ENCODE results near the gene KRTAP1-3.
"Not testable (repeated sequence)": the region's sequence is repeated elsewhere in the genome, so short reads cannot be mapped to it uniquely, and the experiment has no call there.

Gene KRTAP1-3, protein sequence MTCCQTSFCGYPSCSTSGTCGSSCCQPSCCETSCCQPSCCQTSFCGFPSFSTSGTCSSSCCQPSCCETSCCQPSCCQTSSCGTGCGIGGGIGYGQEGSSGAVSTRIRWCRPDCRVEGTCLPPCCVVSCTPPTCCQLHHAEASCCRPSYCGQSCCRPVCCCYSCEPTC

DNA sequence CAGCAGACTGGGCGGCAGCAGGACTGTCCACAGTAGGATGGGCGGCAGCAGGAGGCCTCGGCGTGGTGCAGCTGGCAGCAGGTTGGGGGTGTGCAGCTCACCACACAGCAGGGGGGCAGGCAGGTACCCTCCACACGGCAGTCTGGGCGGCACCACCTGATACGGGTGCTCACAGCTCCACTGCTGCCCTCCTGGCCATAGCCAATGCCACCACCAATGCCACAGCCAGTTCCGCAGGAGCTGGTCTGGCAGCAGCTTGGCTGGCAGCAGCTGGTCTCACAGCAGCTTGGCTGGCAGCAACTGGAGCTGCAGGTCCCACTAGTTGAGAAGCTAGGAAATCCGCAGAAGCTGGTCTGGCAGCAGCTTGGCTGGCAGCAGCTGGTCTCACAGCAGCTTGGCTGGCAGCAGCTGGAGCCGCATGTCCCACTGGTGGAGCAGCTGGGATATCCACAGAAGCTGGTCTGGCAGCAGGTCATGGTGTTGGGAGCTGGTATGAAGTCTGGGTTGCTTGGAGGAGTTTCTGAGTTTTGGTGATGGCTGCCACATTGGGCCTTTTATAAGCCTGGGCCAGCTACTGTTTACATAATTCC lies at the start of gene KRTAP1-3:
Gene KRTAP1-3 (minus strand): TSS at position 529 of the 590 bp plus-strand sequence. CDS start 53 bp downstream, at position 476.
- not testable (repeated sequence) for DNase-seq

DNA sequence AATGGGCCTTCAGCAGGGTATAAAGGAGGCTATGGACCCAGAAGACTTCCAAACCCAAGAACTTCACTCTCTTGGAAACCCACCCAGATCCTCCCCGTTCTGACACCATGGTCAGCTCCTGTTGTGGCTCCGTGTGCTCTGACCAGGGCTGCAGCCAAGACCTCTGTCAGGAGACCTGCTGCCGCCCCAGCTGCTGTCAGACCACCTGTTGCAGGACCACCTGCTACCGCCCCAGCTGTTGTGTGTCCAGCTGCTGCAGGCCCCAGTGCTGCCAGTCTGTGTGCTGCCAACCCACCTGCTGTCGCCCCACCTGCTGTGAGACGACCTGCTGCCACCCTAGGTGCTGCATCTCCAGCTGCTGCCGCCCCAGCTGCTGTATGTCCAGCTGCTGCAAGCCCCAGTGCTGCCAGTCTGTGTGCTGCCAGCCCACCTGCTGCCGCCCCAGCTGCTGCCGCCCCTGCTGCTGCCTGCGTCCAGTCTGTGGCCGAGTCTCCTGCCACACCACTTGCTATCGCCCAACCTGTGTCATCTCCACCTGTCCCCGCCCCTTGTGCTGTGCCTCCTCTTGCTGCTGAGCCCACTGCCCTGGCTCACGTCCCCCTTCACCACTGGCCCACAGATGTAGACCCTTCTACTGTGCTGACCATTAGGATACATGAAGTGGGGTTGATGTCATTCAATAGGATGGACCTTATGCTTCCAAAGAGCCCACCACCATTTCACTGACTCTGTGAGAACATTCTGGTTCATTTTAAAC lies 49.6 kb upstream of the KRTAP1-3 start, which contains the start of gene KRTAP4-7:
Gene KRTAP4-7 (plus strand): TSS at position 51 of the 757 bp plus-strand sequence. CDS start 57 bp downstream, at position 108.
- DNase-seq, result not testable (repeated sequence)

DNA sequence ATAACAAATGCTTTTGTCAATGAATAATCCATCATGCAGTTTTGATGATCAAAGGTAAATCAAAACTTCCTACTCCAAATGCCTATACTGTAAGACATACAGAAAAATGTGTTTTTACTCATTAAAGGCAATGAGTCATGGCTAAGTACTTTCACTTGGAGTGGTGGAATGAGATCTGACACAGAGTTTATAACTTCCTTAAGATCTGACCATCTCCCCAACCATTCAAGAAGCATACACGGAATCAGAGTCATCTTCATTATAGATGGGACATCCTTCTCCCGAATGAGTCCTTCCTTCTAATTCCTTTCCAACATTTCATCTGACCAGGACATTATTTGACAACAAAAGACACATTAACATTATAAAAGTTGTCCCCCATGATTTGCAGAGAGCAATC lies 48.8 kb upstream of the KRTAP1-3 start:
- not testable (repeated sequence) for DNase-seq

DNA sequence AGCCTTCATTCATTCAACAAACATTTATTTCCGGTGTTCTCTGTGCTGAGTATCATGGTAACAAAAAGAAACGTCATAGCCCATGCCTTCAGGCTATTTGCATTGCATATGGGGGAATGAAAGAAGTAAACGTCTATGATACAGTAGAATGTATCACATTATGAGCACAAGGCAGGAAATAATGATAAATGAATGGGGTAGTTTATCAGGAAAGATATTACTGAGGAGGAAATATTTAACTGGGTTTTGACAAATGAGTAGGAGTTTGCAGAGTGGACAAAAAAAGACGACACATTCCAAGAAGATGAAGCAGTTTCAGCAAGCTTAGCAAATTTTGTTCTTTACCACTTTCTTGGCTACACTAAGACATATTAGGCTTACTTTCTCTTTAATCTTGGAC lies 48.0 kb upstream of the KRTAP1-3 start:
- DNase-seq, result no peak

DNA sequence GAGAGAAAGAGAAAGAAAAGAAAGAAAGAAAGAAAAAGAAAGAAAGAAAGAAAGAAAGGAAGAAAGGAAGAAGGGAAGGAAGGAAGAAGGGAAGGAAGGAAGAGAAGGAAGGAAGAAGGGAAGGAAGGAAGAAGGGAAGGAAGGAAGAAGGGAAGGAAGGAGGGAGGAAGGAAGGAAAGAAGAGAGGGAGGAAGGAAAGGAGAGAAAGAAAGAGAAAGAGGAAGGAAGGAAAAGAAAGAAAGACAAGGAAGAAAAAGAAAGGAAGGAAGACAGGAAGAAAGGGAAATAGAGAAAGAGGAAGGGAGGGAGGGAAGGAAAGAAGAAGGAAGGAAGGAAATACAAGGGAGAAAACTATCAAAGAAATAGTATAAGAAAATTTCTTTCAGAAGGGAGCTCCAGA lies 42.1 kb upstream of the KRTAP1-3 start:
- DNase-seq, result no peak

DNA sequence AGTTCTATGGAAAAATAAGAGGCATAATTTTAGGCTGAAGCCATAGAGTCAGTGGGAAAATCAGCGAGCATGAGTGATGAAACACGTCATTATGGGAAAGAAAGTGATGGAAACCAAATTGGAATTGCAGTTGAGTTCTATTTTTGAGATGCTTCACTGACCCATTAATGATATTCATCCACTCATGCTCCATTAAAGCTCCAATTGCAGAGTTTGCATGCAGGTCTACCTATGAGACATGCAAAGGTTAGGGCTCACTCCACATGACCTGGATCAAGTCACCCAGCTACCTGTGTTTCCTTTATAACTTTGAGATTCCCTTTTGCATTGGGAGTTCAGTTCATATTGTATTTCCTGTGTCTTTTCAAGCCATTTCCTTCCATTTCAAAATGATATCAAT lies 39.0 kb upstream of the KRTAP1-3 start:
- no peak for DNase-seq

DNA sequence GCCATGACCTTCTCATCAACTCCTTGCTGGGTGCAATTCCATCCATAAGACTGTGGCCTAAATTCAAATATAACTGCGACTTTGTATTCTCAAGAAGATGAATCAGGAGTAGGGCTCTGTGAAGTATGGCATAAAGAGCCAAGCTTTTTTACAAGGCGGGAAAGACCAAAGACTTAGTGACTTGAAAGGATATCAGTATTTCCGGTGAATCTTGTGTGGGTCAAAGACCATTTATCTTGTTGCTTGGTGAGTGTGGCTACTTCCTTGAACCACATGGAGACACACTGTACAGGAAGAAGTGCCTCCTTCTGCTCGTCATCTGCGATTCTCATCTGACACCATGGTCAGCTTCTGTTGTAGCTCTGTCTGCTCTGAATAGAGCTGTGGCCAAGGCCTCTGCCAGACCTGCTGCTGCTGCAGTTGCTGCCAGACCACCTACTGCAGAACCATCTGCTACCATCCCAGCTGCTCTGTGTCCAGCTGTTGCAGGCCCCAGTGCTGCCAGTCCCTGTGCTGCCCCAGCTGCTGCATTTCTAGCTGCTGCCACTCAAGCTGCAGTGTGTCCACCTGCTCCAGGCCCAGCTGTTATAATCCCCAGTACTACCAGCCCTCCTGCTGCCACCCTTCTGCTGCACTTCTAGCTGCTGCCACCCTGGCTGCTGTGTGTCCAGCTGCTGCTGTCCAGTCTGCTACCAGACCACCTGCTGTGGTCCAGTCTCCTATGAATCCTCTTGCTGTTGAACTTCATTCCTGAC lies 37.1 kb upstream of the KRTAP1-3 start:
- DNase-seq, result no peak

DNA sequence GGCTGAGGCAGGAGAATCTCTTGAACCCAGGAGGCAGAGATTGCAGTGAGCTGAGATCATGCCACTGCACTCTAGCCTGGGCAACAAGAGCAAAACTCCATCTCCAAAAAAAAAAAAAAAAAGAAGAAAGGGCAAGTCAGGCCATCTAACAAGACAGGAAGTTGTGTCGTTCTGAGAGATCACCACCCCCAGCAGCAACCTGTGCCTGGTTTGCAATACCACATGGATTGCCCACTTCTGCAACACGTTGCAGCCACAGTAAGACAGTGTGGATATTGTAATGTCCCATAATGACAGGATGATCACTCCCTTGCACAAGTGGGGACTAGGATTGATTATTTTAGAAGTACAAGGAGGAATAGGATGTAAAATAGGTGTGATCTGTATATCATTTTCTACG lies 34.4 kb upstream of the KRTAP1-3 start:
- DNase-seq, result no peak

DNA sequence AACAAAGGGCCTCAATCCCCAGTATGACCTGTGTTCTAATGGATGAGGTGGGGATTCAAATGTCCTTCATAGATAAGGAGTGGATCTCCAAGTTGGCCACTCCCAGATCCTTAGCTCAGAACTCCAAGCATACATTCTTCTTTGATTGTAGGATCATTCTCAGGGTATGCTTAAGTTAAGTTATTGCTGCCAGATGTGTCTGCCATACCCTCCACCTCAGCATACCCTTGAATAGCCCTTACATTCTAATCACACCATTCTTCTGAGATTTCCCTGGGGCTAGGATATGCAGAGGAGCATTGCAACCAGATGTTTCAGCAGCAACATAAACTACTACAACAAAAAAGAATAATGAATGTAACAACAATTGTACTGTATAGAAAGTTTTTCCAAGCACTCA lies 32.6 kb upstream of the KRTAP1-3 start:
- no peak for DNase-seq

DNA sequence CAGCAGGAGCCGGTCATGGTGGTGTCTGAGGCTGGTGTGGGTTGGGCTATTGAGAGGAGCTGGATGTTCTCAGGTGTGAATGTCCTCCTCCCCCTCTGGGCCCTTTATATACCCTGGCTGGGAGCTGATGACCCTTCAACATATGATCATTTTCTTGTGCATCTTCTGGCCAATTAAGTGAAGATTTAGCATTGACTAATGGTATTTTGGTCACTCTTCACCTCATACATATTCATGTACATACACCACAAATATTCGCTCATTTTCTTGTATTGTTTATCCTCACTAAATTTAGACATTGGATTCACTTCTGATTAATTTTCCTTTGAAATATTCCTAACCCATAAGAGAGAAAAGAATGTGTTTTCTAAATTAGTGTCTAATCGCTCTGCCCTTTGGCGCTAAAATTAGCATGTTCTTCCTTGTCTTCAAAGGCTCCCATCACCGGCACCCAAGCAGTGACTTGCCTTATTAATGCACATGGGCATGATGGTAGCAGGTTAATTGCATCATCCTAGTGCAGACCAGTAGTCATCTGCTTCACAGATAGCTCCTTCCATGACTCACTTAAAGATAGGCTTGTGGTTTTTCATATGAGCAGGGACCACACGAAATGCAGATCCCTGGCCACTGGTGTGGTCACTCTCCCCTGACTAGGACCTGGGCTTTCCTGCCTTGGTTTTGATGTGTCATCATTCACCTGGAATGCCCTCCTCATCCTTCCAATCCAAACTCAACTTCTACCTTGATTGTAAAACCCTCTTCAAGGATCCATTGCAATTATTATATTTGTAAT lies 31.4 kb upstream of the KRTAP1-3 start, which contains the start of gene KRTAP2-4:
Gene KRTAP2-4 (minus strand): TSS at position 51 of the 796 bp plus-strand sequence. CDS start 34 bp downstream, at position 17.
- DNase-seq, result no peak

DNA sequence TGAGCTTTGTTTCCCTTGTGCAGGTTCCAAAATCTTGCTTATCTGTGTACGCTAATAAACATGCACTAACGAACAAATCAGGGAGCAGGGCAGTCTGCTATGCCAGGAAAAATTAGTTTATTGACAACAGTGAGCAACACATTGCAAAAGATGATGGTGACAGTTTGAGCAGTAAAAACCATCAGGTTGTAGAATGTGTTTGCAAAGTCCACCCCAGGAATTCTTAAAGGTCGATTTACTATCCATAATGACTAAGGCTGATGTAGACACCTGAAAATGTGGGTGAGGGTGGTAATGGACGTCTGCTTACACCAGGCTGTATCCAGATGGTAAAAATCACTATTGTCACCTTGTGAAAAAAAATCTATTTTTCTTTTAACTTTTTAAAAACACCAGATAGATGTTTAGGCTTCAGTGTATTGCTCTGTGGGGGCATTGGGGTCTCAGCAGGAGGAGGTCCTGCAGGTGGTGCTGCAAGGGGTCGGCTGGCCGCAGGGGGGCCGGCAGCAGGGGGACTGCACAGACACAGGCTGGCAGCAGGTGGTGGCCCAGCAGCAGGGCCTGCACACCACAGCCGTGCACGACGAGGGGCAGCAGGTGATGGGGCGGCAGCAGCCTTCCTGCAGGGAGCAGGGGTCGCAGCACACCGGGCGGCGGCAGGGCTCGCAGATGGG lies 30.5 kb upstream of the KRTAP1-3 start:
- DNase-seq, result not testable (repeated sequence)

DNA sequence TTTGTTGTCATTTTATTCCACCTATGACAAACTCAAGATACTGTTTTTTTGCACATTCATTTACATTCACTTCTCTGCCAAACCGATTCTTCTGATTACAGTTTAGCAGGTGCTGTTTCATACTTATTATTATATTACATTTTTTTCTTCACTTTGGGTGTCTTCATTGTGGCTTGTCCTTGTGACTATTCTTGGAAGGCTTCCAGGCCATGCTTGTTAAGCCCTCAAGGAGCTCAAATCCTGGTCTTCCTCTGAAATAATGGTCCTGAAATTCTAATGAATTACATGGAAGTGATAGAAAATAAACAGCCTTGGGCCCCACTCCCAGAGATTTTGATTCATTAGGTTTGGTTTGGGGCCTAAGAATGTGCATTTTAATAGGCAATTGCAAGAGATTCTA lies 29.6 kb upstream of the KRTAP1-3 start:
- DNase-seq, result no peak

DNA sequence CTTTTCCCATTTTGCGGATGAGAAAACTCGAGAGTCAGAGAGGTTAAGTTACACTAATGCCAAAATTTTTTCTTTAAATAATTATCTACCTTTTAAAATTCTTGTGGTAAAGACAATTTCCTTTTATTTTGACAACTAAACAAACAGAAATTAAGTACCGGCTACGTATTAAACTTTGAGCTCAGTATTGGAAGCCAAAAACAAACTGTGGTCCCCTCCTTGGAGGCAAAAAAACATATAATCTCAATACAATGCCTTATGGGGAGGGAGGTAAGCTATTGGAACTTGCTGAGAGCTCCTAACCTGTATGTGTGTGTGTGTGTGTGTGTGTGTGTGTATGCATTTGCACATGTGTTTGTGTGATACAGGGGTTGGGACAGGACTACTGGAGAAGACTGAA lies 28.8 kb upstream of the KRTAP1-3 start:
- no peak for DNase-seq

DNA sequence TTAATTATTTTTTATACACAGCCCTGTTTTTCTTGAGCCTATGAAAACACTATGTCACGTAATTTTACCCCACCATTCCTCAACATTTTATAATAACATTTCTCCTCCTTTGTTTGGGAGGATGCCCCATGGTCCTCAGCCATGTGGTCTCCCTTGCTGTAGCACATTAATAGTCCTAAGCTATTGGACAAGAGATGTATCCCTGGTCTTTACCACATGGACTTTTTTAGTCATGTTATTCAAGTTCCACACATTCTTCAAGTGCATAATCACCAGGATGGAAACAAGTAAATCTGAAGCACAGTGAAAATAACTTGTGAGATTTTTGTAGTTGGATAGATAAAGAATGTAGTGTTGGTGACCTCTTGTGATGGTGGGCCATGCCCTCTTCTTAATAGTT lies 27.3 kb upstream of the KRTAP1-3 start:
- no peak for DNase-seq

DNA sequence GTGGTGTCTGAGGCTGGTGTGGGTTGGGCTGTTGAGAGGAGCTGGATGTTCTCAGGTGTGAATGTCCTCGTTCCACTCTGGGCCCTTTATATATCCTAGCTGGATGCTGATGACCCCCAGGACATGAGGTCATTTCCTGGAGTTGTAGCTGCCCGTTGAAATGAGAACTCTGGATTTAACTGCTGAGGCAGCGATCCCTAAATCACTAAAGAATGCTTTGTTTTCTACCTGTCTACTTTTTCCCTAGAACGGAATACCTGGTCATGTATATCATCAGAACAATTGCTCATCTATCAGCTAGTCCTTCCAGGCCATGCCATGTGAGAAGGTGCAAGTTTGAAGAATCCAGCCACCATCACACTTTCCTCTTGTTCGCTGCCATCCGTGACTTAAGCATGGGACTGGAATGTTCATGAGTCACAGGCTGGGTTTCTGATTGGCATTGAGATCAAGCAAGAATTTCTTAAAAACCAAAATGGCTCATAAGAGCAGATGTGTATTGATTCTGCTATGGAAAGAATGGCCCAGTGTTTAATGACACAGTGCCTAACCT lies 25.5 kb upstream of the KRTAP1-3 start, which contains the start of gene KRTAP2-3:
Gene KRTAP2-3 (minus strand): TSS at position 63 of the 553 bp plus-strand sequence. CDS start 64 bp downstream, outside the sequence.
- no peak for DNase-seq

DNA sequence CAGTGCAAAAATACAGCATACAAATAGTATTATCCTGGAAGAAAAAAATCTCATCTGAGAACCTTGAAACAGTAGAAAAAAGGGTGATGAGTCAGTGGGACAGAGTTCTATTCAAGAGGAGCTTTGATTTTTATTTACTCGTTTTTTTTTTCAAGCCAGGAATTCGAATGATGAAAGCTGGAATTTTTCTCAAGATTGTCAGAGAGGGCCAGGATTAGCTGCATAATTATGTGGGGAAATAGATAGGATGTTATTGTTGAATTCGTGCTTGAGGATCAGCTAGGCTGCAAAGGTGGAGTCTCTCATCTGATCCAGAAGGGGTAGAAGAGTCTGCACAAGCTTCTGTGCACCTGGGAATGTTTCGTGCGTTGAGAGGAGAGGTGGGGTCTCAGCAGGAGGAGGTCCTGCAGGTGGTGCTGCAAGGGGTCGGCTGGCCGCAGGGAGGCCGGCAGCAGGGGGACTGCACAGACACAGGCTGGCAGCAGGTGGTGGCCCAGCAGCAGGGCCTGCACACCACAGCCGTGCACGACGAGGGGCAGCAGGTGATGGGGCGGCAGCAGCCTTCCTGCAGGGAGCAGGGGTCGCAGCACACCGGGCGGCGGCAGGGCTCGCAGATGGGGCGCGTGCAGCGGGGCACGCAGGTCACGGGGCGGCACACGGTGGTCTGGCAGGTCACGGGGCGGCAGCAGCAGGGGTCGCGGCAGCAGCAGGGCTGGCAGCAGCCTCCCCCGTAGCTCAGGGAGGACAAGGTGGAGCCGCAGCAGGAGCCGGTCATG lies 24.8 kb upstream of the KRTAP1-3 start:
- DNase-seq, result not testable (repeated sequence)

DNA sequence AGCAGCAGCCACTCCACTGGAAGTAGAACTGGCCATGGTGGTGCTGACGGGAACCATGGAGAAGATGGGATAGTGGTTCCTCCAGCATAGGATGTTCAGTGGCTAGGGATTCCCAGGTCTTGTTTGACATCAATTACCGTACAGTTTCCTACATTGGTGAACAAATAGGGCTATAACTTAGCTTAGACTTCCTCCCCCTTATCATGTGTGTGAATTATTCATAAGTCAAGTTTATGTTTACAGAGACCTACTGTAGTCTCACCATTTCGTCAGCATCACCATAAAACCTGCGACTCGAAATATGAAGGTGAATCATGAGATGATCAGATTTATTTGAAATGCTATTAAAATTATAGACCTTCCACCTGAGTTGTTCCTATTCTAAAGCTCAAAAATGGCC lies 24.1 kb upstream of the KRTAP1-3 start:
- no peak for DNase-seq

DNA sequence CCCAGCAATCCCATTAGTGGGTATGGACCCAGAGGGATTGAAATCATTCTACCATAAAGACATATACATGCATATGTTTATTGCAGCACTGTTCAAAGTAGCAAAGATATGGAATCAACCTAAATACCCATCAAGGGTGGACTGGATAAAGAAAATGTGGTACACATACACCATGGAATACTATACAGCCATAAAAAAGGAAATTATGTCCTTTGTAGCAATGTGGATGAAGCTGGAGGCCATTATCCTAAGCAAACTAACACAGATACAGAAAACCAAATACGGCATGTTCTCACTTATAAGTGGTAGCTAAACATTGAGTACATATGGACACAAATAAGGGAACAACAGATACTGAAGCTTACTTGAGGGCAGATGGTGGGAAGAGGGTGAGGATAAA lies 22.9 kb upstream of the KRTAP1-3 start:
- DNase-seq, result no peak

DNA sequence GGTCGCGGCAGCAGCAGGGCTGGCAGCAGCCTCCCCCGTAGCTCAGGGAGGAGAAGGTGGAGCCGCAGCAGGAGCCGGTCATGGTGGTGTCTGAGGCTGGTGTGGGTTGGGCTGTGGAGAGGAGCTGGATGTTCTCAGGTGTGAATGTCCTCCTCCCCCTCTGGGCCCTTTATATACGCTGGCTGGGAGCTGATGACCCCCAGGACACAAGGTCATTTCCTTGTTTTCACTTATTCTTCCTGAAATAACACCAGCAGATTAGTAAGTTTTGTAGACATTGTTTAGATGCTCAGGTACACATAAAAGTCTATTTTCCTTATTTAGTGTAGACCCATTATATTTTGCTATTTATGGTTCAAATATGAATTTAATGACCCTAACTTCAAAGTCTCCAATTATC lies 20.5 kb upstream of the KRTAP1-3 start, which contains the start of gene KRTAP2-2:
Gene KRTAP2-2 (minus strand): TSS at position 101 of the 400 bp plus-strand sequence. CDS start 19 bp downstream, at position 82.
- not testable (repeated sequence) for DNase-seq

DNA sequence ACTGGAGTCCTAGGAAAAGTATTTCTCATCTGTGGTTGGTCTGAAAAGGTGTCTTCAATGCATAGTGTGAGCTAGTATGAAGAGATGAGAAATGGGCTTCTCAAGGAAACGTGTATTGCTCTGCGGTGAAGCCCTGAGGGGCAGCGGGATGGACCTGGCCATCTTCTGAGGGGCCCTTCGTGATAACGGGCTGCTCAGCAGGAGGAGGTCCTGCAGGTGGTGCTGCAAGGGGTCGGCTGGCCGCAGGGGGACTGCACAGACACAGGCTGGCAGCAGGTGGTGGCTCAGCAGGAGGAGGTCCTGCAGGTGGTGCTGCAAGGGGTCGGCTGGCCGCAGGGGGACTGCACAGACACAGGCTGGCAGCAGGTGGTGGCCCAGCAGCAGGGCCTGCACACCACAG lies 19.9 kb upstream of the KRTAP1-3 start:
- DNase-seq, result not testable (repeated sequence)

Data from CD4-positive, alpha-beta T cell treated with Interleukin-17A for 1 hour (primary cell).